ENCODE data around the gene PLOD3.

GRCh38 chr7:101233907-101234547 lies 16.6 kb upstream of the PLOD3 start:
- TF ChIP-seq POLR2A (IDR thresholded peaks at IDR 0.05) = no peak
- TF ChIP-seq CTCF (IDR thresholded peaks at IDR 0.05) = no peak
- TF ChIP-seq POLR2AphosphoS5 (IDR thresholded peaks at IDR 0.05; ENCODE audit: insufficient read depth in 1 of 2, low read depth in 1 of 2) = no peak

Measured in vagina (tissue), 2 donors.